HepG2 (cell line): ENCODE measurements around the gene AKAP9.

Experiments used
- CREM ChIP-seq, 2 experiments: sonication (generic) in 1 of 2; formaldehyde crosslinking in 1 of 2; IDR thresholded peaks; 2 replicates each; pipeline versions ENCODE4 v1.4.0 to v1.6.1; 2016 to 2020; ENCODE audit warnings: antibody characterized with exemption in 1 of 2, mild to moderate bottlenecking in 1 of 2, missing genetic modification reagents in 1 of 2
- ELF1 ChIP-seq: sonication (generic); formaldehyde crosslinking; IDR thresholded peaks from 2 replicates; pipeline ENCODE4 v1.4.0; 2020; ENCODE audit warnings: missing genetic modification reagents
- EZH2 ChIP-seq: conservative IDR thresholded peaks from 2 replicates; pipeline ENCODE4 v1.6.1; 2012; ENCODE audit warnings: mild to moderate bottlenecking, low read depth, low read length, moderate library complexity
- MAFF ChIP-seq: IDR thresholded peaks from 2 replicates; pipeline ENCODE4 v1.6.1; 2011; ENCODE audit warnings: low read depth, low read length, improper control_type of control experiment
- NR2F1 ChIP-seq, 2 experiments: fragments of 450-650 bp in 1 of 2; formaldehyde crosslinking in 1 of 2; IDR thresholded peaks; 2 replicates each; pipeline versions ENCODE4 v1.5.0 to v1.6.1; 2016 to 2020; ENCODE audit warnings: mild to moderate bottlenecking in 1 of 2, missing compliant biosample characterization in 1 of 2, missing genetic modification reagents in 1 of 2, moderate library complexity in 1 of 2
- PHF8 ChIP-seq: sonication (generic); formaldehyde crosslinking; IDR thresholded peaks from 2 replicates; pipeline ENCODE4 v1.5.0; 2020; ENCODE audit warnings: missing genetic modification reagents
- POLR2A ChIP-seq, 2 experiments: IDR thresholded peaks; 2 replicates each; pipeline ENCODE4 v1.6.1; 2011; ENCODE audit warnings: low read depth in 2 of 2, low read length in 2 of 2, mild to moderate bottlenecking in 1 of 2, moderate library complexity in 1 of 2; ENCODE audit not compliant: insufficient read depth in 1 of 2
- RAD21 ChIP-seq: fragments of 450-650 bp; formaldehyde crosslinking; IDR thresholded peaks from 2 replicates; pipeline ENCODE4 v1.5.0; 2020; ENCODE audit warnings: mild to moderate bottlenecking
- RELA ChIP-seq: sonication (generic); formaldehyde crosslinking; IDR thresholded peaks from 2 replicates; pipeline ENCODE4 v1.4.0; 2020; ENCODE audit warnings: missing genetic modification reagents
- ZFP36 ChIP-seq: fragments of 150-350 bp; IDR thresholded peaks from 2 replicates; pipeline ENCODE4 v1.6.1; 2018; ENCODE audit warnings: borderline replicate concordance, low read length, low read depth; ENCODE audit not compliant: partially characterized antibody
- ZMYM4 ChIP-seq: sonication (generic); formaldehyde crosslinking; IDR thresholded peaks from 2 replicates; pipeline ENCODE4 v1.8.1; 2023; ENCODE audit warnings: mild to moderate bottlenecking, missing genetic modification reagents
- ZNF264 ChIP-seq: sonication (generic); formaldehyde crosslinking; IDR thresholded peaks from 2 replicates; pipeline ENCODE4 v1.4.0; 2020; ENCODE audit warnings: missing genetic modification reagents
- TF ChIP-seq, protein P1 (sequence below): sonication (generic); formaldehyde crosslinking; IDR thresholded peaks from 2 replicates; pipeline ENCODE4 v1.5.0; 2020; ENCODE audit warnings: mild to moderate bottlenecking, missing genetic modification reagents, moderate library complexity

DNA sequence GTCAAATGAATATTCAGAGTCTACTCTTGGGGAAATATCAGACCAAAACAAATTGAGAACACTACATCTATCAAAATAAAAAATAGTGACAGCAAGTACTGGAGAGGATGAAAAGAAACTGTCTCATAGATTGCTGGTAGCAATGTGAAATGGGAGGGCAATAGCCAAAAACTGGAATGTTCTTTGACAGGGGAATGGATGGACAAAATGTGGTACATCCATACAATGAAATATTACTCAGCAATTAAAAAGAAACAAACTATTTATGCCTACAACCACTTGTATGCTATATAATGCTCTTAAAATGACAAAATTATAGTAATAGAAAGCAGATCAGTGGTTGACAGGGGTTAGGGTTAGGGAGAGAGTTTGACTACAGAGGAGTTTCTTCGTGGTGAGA, 147.6 kb downstream of the AKAP9 start:
- TF ChIP-seq RAD21 (CRISPR knock-in tag) (no peak), NR2F1 (CRISPR knock-in tag; IDR thresholded peaks at IDR 0.05) (no peak), ZNF264 (CRISPR knock-in tag) (no peak), MAFF (no peak), ZMYM4 (CRISPR knock-in tag) (no peak), CREM (IDR thresholded peaks at IDR 0.05) (no peak), CREM (CRISPR knock-in tag; IDR thresholded peaks at IDR 0.05) (no peak), RELA (CRISPR knock-in tag) (no peak), ZFP36 (no peak), PHF8 (no peak), POLR2A (IDR thresholded peaks at IDR 0.05; ENCODE audit: insufficient read depth in 1 of 2, low read depth in 2 of 2, low read length in 2 of 2) (no peak), EZH2 (no peak), ELF1 (CRISPR knock-in tag) (no peak)
- TF ChIP-seq, protein P1, sequence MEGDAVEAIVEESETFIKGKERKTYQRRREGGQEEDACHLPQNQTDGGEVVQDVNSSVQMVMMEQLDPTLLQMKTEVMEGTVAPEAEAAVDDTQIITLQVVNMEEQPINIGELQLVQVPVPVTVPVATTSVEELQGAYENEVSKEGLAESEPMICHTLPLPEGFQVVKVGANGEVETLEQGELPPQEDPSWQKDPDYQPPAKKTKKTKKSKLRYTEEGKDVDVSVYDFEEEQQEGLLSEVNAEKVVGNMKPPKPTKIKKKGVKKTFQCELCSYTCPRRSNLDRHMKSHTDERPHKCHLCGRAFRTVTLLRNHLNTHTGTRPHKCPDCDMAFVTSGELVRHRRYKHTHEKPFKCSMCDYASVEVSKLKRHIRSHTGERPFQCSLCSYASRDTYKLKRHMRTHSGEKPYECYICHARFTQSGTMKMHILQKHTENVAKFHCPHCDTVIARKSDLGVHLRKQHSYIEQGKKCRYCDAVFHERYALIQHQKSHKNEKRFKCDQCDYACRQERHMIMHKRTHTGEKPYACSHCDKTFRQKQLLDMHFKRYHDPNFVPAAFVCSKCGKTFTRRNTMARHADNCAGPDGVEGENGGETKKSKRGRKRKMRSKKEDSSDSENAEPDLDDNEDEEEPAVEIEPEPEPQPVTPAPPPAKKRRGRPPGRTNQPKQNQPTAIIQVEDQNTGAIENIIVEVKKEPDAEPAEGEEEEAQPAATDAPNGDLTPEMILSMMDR (CRISPR knock-in tag), result no peak
